GM18526 (cell line): ENCODE measurements around the gene NME4.

ENCODE experiments used
- POLR2A ChIP-seq: IDR thresholded peaks from 3 replicates; pipeline ENCODE4 v1.6.1; 2011; ENCODE audit not compliant: insufficient read length; ENCODE audit errors: extremely low read depth

Gene NME4

GRCh38 chr16:426906-427249 lies 29.9 kb downstream of the NME4 start:
- no peak for TF ChIP-seq POLR2A

DNA sequence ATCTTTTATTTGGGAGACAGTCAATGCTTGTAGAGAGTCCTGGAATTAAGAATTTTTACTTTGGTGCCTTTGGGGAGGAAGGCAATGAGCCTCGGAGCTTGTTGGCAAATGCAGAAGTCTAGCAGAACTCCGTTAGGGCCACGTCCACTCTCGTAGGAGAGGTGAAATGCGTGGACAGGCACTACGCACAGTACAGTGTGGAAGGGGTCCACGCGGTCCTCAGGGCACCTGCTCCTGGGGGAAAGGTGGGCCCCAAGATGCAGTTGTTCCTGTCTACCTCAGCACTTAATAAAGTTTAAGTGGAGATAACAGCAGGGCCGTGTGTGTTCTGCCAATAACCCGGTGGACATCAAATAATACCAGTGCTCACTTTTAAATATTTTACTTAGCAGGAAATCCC lies 30.3 kb downstream of the NME4 start:
- TF ChIP-seq POLR2A: no peak

DNA sequence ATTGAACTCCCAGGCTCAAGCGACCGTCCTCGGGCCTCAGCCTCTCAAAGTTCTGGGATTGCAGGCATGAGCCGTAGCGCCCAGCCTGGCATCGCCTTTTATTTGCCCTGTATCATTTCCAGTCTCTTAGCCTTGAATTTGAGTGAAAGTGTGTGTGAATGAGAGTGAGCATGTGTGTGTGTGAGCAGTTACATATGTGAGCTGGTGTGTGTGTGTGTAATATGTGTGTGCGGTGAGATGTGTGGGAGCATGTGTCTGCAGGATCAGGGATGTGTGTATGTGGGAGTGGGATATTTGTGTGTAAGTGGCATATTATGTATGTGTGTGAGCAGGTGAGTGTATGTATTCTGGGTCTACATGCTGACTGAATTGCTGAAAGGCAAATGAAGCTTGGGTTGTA lies 33.9 kb downstream of the NME4 start:
- TF ChIP-seq POLR2A: no peak

GRCh38 chr16:440627-441026 lies 43.6 kb downstream of the NME4 start:
- no peak for TF ChIP-seq POLR2A

DNA sequence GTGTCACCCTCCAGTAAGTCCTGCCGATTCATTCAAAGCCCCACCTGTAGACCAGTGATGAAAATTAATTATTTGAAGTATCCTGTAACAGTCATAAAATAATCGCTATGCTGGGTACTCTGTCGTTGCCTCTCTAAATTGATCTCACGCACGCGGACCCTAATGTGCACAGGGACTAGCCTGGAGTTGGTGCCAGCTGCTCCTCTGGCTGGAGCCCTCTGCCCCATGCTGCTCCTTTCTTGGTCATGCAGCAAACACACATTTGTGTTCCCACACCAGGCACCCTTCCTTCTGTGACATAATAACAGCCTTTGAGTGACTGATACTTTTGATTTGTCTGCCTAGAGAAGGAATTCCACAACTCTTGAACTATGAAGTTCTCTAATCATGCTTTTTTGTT lies 44.4 kb downstream of the NME4 start:
- no peak for TF ChIP-seq POLR2A

- TF ChIP-seq POLR2A: no peak
Measured at GRCh38 chr16:442976-443375, 46.0 kb downstream of the NME4 start.

- TF ChIP-seq POLR2A: no peak
Measured at GRCh38 chr16:444027-444426, 47.0 kb downstream of the NME4 start.

- no peak for TF ChIP-seq POLR2A
Measured at GRCh38 chr16:445566-445965, 48.6 kb downstream of the NME4 start.
